GM21723 (cell line): Measurements from ENCODE around the gene PGAP3.

Experiments
- ATAC-seq: cut with Tn5 transposase; IDR thresholded peaks from one replicate; pipeline ENCODE4 v1.9.1; 2021; ENCODE audit warnings: mild to moderate bottlenecking, moderate library complexity; ENCODE audit not compliant: unreplicated experiment

The PGAP3 gene

DNA sequence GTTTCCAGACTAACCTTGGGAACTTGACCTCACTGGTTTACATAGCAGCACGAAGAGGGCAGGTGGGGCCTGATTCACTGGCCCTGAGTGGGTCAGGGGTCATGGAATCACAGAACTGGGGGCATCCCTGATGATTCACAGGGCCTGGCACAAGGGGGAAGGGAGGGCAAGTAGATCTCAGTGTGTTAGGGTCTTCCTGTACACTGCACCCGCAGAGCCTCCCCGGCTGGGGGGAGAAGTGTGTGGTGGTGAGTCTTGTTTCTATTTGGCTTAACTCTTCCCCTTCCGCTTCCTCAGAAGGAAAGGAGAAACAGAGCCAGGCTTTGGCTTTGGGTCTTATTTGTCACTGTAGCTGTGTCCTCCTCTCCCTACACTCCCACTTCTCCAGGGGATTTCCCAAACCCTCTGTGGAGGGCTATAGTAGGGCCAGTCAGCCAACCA is 47.2 kb downstream of the PGAP3 start:
- no peak for ATAC-seq

DNA sequence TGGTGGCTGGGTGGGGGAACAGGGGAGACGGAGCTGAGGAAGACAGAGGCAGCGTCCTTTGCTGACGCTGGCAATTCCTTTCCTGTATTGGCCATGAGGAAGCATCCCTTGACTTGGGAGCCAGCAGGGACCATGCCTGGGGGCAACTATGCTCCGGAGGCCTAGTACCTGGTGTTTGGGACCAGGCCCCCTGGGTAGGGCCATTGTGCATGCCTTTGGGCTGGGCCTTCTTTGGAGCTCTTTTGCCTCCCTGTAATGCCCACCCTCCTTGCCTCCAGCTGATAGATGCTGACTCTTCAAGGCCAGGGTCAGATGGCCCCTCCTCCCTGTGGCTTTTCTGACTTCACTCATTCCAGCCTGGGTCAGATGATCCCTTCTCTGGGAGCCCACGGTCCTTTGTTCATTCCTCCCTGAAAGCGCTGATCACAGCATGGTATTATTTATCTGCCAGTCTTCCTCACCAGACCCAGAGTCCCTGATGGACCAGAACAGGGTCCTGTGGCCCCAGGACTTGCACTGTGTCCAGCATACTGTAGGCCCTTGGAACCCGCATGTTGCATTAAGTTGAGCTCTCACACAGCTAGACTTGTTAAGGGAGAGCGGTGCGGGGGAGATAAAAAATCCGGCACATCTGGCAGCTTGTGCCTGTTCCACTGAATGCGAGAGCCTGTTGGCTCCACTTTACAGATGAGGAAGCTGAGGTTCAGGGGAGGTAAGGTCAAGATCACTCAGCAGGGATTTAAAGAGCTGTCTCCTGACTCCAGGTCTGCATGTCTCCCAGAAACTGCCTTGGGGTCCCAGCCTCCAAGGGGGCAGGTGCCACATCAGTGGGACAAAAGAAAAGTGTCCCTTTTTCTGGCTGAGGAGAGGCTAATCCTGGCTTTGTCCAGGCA is 48.0 kb downstream of the PGAP3 start:
- no peak for ATAC-seq

DNA sequence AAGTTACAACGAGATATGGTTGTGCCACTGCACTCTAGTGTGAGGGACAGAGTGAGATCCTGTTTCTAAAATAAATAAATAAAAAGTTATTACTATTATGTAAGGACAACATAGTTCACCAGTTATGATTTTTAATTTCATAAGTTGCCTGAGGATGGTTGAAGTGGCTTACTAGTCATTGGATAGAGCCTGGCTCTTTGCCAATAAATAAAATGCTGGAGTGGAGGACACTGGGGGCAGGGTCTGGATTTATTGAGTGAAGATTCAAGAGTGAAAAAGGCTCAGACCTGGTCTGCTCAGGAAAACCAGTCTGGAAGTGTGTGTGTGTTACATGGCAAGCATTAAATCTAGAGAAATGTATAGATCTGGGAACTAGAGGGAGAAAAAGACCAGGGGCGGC is 48.8 kb downstream of the PGAP3 start:
- ATAC-seq, result no peak

DNA sequence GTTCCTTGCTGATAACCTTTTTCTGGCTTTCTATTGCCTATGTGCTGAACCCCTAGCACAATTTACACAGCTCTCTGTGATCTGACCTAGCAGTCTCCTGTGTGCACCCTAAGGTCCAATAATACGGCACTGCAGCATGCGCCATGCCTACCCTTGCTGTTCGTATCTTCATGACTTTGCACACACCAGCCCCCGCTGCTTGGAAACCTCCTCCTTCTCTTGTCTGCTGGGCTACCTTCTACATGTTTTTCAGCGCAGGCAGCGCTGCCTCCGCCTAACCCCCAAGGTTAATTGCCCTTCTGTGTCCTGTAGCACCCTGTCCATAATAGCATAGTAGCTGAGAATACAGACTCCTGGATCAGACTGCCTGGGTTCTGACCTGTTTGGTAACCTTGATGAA is 49.5 kb downstream of the PGAP3 start:
- ATAC-seq, result no peak

DNA sequence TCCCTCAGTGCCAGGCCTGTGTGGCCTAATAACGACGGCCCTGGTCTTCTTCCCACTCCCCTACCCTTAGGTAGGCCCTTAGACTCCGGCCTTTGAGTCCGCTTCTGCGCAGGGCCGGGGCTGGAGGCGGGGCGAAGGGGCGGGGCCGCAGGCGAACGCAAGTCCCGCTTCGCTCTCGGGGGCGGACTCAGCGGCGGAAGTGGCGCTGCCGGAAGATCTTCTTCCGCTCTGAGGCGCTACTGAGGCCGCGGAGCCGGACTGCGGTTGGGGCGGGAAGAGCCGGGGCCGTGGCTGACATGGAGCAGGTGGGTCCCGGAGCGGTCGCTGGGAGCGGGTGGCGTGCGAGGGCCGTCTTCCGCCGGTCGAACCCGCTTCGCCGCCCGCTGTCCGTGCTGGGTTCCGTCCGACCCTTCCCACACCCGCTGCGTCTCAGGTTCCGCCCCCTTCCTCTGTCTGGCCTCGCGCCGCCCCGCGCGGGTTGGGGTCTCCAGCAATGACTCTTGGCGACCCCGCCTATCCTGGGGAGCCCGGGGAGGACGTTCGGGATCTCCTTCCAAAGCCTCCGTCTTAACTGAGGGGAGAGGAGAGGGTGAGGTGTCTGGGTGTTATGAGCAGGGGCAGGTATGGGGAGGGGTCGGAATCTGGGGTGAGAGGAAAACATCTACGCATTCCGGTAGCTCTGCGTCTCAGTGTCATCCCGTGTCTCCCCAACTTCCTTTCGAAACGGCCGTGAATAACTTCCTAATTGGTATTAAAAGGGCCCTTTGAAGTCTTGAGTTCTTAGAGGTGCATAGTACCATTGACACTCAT is 50.7 kb downstream of the PGAP3 start, which contains the start of gene STARD3:
Gene STARD3 (plus strand): TSS at position 218 of the 810 bp plus-strand sequence. CDS start 16,388 bp downstream, outside the sequence.
- ATAC-seq, result peak; percentile 78

DNA sequence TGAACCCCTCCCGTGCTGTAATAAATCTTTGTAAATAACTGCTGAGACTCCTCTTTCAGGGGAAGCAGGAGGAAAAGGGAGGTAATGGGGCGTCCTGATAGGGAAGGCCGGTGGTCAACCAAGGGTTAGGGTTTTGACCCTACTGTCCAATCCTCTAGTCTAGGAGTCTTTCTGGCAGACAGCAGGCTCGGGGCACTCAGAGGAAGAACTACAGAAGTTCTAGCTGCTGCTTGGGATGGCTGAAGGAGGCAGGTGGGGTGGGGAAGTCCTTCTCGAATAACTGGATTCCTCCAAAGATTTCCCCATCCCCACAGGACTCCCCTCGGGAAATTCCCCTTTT is 51.3 kb downstream of the PGAP3 start:
- peak; percentile 6 for ATAC-seq

DNA sequence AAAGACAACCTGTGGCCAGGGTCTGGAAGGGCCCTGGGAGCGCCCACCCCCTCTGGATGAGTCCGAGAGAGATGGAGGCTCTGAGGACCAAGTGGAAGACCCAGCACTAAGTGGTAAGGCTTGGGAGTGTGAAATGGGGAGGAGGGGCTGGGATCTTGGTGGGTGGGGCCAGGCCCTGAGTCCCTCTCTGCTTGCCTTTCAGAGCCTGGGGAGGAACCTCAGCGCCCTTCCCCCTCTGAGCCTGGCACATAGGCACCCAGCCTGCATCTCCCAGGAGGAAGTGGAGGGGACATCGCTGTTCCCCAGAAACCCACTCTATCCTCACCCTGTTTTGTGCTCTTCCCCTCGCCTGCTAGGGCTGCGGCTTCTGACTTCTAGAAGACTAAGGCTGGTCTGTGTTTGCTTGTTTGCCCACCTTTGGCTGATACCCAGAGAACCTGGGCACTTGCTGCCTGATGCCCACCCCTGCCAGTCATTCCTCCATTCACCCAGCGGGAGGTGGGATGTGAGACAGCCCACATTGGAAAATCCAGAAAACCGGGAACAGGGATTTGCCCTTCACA is 52.2 kb downstream of the PGAP3 start:
- no peak for ATAC-seq

DNA sequence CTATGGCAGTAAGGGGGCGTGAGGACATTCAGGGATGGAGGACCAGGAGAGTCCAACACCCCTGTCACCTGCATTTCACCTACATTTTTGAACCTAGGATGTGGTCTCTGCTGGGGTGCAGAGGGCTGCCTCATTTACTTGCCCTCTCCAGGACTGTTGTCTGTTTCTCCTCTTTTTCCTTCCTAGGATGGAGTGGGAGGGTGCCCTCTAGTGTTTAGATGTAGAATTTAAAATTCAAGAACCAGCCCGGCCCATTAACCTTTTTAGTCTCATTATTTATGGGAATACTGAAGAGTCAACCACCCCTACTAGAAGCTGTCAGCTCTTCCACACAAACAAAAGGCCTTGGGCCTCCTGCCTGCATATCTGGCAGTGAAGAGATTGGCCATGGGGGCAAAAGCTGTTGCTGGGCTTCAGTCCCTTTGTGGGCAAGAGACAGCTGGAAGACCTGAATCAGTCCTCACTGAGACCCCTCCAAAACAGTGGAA is 53.4 kb downstream of the PGAP3 start:
- no peak for ATAC-seq

DNA sequence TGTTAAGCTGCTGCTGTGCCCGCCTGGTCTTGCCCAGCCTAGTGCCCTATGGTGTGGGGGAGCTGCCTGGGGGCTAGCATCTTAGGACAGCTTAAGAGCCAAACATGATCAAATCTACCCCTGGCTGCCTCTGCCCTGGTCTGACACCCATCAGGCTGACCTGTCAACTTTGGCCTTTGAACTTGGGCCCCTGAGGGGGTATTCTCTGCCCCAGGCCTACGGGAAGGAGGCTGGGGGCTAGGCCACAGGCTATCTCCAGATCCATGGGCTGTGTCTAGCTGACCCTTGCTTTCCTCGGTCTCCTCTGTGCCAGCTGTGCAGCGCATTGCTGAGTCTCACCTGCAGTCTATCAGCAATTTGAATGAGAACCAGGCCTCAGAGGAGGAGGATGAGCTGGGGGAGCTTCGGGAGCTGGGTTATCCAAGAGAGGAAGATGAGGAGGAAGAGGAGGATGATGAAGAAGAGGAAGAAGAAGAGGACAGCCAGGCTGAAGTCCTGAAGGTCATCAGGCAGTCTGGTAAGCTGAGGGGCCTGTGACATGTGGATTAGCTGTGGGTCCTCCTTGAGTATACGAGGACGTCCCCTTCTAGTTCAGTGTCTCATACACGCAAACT is 54.2 kb downstream of the PGAP3 start:
- ATAC-seq, result no peak

DNA sequence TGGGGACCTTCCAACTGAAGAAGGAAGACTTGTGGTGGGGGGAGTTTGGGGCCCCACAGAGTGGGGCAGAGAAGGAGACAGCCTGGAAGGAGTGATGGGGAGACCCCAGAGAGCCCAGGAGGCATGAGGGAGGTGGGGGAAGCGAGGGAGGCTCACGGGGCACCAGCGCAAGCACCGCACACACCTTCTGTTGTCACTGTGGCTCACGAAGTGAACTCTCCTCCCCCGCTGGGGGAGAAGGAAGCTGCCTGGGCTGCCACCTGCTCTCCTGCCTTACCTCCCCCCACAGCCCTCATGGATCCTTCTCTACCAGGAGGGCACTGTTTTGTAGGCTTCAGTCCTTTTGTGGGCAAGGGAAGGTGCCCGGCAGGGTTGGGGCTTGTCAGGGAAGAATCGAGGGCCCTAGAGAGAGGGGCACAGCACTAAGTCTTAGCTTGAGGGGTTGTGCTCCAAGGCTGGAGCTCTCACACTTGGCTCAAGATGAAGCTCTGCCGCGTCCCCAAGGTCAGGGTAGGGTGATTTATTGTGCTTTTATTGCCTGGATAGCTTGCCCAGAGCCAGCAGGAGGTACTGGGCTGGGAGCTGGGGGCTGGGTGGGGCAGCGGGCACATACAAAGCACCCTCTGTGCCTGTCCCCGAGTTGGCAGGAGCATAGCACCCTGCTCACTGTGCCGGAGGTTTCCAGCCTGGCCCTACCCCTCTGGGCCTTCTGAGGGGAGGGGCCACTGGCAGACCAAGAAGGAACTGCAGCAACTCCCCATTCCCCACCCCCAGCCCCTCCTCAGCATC is 55.5 kb downstream of the PGAP3 start:
- ATAC-seq, result no peak

DNA sequence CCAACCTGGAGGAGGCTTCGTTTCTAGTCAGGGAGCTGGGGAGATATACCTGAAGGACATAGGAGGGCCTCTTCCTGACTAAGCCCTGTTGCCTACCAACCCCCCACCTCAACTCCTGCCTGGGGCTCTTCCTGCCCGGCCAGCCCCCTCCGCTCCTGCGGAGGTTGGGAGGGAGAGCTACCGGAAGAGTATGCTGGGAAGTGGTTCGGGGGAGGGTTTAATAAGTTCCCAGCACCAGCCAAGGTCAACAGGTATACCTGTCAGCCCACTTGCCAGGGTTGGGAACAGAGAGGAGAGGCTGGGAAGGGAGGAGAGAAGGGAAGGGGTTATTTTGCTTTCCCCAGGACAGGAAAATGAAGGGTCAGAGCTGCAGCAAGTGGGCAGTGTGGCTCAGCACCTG is 56.5 kb downstream of the PGAP3 start:
- no peak for ATAC-seq

DNA sequence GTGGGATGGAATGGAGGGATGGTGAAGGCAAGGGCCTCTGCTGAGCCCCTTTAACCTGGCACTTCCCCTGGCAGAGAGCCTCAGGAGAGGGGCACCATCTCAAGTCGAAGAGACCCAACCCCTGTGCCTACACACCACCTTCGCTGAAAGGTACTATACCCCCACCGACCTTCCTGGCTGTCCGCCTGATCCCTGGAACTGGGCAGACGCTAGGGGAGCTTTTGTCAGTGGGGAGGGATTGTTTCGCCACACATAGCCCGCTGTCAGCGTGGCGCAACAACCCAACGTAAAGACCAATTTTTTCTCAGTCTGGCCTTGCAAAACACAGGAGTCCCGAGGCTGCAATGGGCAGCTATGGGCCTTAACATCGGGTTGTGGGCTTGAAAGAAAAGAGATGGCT is 58.0 kb downstream of the PGAP3 start:
- ATAC-seq, result no peak

DNA sequence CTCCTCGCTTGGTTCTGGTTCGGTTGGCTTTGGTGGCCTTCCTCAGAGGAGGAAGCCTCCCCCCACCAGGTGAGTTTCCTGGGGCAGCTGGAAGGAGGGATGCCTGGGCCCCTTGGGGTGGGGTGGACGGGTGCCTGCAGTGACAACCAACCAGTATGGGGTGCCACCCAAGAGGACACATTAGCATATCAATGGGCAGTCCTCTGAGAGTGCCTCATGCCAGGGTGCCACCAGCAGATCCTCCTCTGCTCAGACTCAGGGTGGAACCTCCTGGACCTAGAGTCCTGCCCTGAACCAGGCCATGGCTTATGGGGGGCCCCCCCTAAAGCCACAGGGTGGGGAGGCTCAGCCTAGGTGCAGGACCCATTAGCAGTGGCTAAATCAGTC is 58.4 kb downstream of the PGAP3 start:
- ATAC-seq, result no peak

DNA sequence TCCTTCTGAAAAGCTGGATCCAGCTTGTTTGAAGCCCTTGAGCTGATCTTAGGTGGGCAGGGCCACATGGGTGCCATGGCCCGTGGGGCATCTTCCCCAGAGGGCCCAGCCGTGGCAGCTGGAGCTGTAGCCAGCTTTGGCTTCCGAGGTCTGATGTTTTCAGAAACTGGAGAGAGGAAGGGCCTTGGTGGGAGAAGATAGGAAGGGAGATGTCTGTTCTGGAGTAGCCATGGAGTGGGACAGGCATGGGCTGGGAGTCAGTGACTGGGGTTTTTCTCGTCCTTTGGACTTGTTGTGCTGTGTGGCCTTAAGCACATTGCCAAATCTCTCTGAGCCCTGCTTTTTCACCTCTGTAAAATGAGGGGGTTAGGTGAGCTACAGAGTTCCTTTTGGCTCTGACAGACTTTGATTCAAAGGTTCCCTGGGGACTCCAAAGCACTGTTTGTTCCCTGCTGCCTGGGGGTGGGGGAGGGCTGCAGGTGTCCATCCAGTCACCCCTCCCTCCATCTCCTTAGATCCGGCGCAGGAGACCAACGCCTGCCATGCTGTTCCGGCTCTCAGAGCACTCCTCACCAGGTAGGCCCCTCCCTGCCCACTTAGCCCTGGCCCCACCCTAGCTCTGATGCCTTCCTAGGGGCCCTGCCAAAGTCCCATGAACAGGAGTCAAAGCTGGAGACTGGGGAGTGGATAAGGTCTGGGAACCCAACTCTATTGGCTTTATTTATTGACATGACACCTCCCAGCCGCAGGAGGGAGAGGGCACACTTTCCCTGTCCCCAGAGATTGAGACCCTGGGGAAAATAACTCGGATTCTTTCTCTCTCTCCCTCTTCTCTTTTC is 59.0 kb downstream of the PGAP3 start:
- no peak for ATAC-seq

DNA sequence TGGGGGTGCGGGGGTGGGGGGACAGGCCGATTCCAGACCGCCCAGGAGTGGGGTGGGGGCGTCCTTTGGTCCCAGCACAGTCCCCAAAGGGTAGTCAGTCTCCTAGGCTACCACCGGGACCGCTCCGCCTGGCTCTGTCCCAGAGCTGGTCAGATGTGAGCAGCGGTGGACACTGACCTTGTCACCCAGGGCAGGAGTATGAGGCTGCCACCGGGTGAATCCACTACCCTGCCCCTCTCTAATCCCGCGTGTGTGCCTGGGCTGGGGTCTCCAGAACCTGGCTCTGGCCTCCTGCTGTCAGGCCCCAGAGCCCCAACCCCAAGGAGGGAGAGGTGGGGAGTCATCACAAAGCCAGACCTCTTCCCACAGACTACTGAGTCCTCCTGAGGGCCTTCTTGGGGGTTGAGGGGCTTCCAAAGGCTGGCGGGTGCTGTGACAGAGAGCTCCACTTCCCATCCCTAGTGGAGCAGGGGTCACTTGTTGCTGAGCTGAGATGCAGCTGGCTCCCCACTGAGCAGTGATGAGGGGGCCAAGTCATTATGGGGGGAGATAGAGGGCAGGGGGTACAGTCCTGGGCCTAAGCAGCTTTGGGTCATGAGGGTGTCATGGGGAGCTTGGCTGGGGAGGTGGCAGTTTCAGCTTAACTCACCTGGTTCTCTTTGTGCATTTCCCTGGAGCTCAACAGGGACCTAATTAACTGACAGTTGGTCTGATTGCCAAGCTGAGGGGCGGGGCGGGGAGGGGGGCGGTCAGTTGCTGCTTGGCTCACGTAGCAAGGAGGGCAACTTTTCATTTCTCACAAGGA is 59.9 kb downstream of the PGAP3 start:
- no peak for ATAC-seq

DNA sequence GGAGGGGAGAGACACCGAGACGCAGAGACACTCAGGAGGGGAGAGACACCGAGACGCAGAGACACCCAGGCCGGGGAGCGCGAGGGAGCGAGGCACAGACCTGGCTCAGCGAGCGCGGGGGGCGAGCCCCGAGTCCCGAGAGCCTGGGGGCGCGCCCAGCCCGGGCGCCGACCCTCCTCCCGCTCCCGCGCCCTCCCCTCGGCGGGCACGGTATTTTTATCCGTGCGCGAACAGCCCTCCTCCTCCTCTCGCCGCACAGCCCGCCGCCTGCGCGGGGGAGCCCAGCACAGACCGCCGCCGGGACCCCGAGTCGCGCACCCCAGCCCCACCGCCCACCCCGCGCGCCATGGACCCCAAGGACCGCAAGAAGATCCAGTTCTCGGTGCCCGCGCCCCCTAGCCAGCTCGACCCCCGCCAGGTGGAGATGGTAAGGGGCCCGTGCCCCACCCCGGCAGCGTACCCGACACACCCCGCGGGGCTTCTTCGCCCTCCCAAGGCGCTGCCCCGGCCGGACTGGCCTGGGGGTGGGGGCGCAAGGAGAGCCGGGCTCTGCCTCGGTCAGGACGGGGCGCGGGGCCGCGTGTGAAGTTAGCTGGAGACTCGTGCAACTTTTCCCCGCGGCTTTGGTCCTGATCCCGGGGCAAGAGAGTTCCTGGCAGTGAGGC is 60.7 kb downstream of the PGAP3 start:
- ATAC-seq, result no peak

DNA sequence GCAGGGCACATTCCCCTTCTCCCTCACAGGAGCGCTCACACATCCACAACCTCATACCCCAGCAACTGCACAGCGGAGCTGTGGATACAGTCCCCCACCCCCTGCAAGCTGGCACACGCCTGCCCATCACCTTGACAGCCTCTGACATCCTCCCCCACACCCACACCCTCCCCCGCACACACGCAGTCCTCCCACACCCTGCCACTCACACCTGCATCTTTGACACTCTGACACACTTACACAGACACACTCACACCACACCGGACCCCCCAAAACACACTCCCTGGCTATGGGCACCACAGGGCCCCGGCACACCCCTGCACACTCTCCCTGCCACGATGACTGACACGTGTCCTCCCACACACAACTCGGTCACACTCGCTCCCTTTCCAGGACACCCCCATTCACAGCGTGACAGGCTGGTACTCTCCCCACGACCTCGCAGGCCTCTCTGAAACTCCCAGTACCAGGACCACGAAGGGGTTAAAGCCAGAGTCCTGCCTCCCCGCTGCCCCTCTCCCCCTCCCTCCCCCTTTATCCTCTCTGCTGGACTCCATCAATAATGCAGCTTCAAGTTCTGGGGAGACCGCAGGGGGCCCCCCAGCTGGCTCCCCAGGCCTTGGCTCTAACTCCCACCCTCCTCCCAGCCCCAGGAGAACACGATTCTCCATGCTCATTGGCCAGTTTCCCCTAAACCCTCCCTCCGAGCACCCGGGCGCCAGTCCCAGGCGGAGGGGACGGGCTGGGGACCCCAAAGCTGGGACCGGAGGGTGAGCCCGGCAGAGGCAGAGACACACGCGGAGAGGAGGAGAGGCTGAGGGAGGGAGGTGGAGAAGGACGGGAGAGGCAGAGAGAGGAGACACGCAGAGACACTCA is 61.4 kb downstream of the PGAP3 start, which contains the start of gene PPP1R1B:
Gene PPP1R1B (plus strand): TSS at position 782 of the 876 bp plus-strand sequence. CDS start 441 bp downstream, outside the sequence.
- no peak for ATAC-seq
